HG02759 (cell line): ENCODE measurements around the gene PFN2.
"Not testable (repeated sequence)": the region's sequence is repeated elsewhere in the genome, so short reads cannot be mapped to it uniquely, and the experiment has no call there.

Experiments
- ATAC-seq: cut with Tn5 transposase; IDR thresholded peaks from one replicate; pipeline ENCODE4 v1.9.1; 2021; ENCODE audit warnings: mild to moderate bottlenecking, moderate library complexity; ENCODE audit not compliant: unreplicated experiment

Gene PFN2

GRCh38 chr3:149969110-149969939 is 1.4 kb downstream of the PFN2 start:
- no peak for ATAC-seq

DNA sequence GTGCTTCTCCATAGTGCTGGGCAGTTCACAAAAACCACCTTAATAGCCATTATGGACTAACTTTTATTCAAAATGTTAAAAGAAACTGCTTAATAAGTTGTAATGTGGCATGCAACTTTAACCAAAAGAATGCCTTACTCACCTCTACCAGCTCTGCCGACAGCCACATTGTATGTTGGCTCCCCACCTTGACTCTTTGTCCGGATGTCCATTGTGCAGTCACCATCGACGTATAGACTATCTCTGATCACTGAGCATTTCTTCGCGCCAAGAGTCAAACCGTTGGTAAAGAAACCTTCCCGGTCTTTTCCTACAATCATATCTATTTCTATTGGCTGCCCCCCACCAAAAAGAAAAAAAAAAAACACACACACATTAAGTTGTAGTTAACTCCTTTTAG is 2.5 kb downstream of the PFN2 start:
- ATAC-seq: no peak

GRCh38 chr3:149967086-149967685 is 3.5 kb downstream of the PFN2 start:
- no peak for ATAC-seq

GRCh38 chr3:149965278-149965677 is 5.4 kb downstream of the PFN2 start:
- no peak for ATAC-seq

GRCh38 chr3:149964291-149964690 is 6.4 kb downstream of the PFN2 start:
- no peak for ATAC-seq

DNA sequence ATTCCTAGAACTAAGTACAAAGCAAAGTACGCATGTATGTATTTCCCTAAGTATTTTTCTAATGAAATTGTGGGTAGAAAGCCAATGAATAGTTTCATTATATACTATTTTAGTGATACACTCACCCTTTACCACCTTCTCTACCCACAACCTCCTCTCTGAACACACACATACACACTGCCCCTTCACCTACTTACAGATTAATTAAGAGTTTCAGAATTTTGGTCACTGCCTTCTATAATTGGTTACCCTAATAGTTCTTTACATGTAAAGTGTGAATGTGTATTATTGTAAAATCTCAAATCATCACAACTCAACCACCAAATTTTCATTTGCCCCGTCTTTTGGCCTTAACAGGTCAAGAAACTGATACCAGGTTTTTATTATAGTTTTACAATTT is 7.2 kb downstream of the PFN2 start:
- ATAC-seq: no peak

DNA sequence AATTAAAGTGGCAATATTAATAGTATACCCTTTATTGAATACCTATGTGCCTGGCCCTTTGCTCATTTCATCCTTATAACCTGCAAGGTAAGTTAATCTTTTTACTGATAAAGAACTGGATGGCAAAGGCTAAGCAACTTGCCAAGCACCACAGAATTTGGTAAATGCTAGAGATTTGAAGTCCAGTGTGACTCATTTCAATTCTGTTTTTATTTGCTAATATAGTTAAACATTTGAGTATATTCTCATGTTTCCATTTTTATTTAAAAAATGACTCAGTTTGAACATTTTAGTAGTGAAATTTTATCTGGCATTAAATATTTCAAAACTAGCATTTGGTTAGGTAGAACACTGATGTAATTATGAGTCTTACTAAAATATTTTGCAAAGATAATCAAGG is 11.3 kb downstream of the PFN2 start:
- no peak for ATAC-seq

DNA sequence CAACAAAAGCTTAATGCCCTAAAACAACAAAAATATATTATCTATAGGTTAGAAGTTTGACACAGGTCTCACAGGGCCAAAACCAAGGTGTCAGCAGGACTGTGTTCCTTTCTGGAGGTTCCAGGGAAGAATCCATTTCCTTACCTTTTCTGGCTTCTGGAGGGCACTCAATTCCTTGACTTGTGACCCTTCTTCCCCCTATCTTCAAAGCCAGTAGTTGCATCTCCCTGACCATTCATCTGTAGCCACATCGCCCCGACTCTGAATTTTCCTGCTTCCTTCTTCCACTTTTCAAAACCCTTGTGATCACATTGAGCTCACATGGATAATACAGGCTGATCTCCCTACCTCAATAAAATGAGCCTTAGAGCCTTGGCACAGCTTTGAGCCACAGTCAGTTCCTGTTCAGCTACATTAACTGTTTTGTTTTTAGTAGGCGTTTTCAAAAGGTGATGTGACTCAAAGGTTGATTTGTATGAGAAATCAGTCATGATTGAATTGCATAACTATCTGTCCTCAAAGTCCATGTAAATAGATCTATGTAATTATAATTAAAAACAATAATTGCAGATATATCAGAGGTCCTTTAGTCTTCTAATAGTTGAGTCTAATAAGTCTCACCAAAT is 12.4 kb downstream of the PFN2 start:
- ATAC-seq: no peak

- ATAC-seq: no peak
Measured at GRCh38 chr3:149957361-149958125, 13.2 kb downstream of the PFN2 start.

- ATAC-seq: no peak
Measured at GRCh38 chr3:149955449-149955848, 15.2 kb downstream of the PFN2 start.

DNA sequence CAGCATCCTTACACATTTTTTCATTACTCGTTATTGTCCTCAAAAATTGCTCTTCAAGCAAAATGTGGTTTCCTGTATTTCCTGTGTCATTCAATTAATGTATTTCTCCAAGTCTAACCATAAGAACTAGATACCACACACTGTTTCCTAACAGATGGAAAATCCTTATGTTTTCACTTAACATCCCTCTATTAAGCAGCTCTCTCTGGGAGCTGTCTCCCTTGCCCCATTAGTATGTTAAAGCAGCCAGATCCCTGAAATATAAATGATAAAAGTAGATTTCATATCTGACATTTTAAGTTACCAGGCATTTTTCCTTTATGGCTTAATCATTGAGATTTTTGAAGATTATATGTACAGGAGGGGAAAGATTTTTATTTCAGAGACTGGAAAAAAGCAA is 15.9 kb downstream of the PFN2 start:
- no peak for ATAC-seq

DNA sequence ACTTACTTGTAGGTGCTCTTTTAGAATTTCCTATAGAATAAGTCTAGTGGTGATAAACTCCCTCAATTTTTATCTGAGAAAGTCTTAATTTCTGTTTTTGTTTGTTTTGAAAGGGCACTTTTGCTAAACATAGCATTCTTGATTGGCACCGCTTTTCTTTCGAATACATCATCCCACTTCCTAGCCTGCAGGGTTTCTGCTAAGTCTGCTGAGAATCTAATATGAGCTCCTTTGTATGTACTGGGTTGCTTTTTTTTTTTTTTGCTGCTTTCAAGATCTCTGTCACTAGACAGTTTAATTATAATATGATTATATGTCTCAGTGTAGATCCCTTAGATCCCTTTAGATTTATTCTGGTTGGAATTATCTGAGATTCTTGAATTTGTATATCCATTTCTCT is 21.5 kb downstream of the PFN2 start:
- ATAC-seq: no peak

- no peak for ATAC-seq
Measured at GRCh38 chr3:149947231-149947630, 23.5 kb downstream of the PFN2 start.

GRCh38 chr3:149943966-149944365 is 26.7 kb downstream of the PFN2 start:
- not testable (repeated sequence) for ATAC-seq

DNA sequence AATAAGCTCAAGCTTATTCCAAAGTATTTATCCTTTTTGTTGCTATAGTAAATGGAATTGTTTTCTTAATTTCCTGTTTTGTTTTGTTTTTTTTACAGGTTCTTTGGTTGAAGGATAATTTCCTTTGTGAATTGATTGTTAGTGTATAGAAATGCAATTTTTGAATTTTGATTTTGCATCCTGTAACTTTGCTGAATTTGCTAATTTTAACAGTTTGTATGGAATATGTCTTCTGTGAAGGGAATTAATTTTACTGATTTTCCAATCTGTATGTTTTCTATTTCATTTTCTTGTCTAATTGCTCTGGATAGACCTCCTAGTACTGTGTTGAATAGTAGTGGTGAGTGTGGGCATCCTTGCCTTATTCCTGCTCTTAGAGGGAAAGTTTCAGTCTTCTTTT is 28.3 kb downstream of the PFN2 start:
- ATAC-seq: no peak

DNA sequence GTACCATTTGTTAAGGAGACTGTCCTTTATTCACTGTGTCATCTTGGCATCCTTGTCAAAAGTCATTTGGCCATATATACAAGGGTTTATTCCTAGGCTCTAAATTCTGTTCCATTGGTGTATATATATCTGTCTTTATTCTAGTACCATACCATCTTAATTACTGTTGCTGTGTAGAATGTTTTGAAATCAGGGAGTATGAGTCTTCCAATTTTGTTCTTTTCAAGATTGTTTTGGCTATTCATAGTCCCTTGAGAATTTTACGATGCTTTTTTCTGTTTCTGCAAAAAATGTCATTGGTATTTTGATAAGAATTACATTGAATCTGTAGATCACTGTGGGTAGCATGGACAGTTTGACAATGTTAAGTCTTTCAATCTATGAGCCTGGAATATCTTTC is 28.7 kb downstream of the PFN2 start:
- no peak for ATAC-seq

DNA sequence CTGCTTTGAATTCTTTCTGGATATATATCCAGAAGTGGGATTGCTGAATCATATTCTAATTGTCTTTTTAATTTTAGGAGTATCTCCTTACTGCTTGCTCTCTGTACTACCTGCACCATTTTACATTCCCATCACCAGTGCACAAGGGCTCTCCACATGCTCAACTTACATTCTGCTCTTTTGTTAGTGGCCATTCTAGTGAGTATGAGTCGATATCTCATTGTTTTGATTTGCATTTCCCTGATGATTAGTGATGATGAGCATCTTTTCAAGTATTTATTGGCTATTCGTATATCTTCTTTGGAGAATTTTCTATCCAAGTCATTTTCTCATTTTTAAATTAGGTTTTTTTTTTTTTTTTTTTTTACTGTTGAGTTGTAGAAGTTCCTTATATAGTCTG is 29.5 kb downstream of the PFN2 start:
- no peak for ATAC-seq

GRCh38 chr3:149938392-149939055 is 32.2 kb downstream of the PFN2 start:
- ATAC-seq: not testable (repeated sequence)

DNA sequence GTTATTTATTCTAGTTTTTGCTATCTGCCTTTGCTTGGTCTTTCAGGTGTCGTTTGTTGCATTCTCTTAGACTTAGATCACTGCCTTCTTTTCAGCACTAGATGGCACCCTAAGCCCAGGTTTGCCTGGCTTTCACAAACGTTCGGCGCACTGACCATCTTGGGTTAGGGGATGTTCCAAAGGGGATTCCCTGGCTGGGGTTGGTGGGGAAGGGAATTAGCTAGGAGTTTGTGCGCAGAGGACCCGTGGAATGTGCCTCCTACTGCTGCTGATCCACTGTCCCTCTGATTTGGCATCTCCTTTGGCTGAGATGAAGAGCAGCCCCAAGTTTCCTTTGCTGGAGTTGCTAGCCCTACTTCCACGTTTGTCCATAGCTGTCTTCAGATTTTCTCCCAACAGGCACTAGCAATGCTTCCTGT is 33.9 kb downstream of the PFN2 start:
- ATAC-seq: peak; percentile 78

GRCh38 chr3:149934524-149934923 is 36.2 kb downstream of the PFN2 start:
- ATAC-seq: no peak

- ATAC-seq: no peak
Measured at GRCh38 chr3:149933858-149934257, 36.8 kb downstream of the PFN2 start.
